ENCODE measurements around the gene OR2AK2. TPM values are rescaled to one million over a fixed set of nuclear protein-coding genes. Genes with fewer than 3 reads are reported as not detected.

Gene OR2AK2, protein sequence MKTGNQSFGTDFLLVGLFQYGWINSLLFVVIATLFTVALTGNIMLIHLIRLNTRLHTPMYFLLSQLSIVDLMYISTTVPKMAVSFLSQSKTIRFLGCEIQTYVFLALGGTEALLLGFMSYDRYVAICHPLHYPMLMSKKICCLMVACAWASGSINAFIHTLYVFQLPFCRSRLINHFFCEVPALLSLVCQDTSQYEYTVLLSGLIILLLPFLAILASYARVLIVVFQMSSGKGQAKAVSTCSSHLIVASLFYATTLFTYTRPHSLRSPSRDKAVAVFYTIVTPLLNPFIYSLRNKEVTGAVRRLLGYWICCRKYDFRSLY
- 1.4 TPM for polyA plus RNA-seq (2013)

- Histone ChIP-seq H3K27me3 (replicated peaks in 2 of 5; ENCODE audit: control insufficient read depth in 4 of 5, insufficient read depth in 5 of 5, low read length in 4 of 5) (no peaks in the 10 kb centered on the region), H3K4me1 (ENCODE audit: control extremely low read depth in 1 of 4, control insufficient read depth in 4 of 4, insufficient read depth in 4 of 4, low read length in 3 of 4) (peaks cover 0 to 34% (median 8%) of the 10 kb centered on the region in 4 experiments), H3K4me3 (ENCODE audit: control insufficient read depth in 1 of 7, extremely low read depth in 1 of 7, insufficient read depth in 4 of 7, low read depth in 2 of 7, low read length in 6 of 7) (no peak within 1 kb of the TSS), H3K9me3 (ENCODE audit: control extremely low read depth in 1 of 5, control insufficient read depth in 4 of 5, insufficient read depth in 2 of 5, low read depth in 1 of 5, low read length in 4 of 5) (no peaks in the 10 kb centered on the region), H3K36me3 (ENCODE audit: control insufficient read depth in 4 of 4, insufficient read depth in 4 of 4, low read length in 3 of 4) (no peaks in the 10 kb centered on the region), H3K27ac (ENCODE audit: insufficient read depth in 1 of 2, low read depth in 1 of 2, low read length in 2 of 2, poor library complexity in 1 of 2, severe bottlenecking in 2 of 2) (no peak within 1 kb of the TSS)
- ChIA-PET POLR2A (no interaction called here), CTCF (no interaction called here)
- no peak for DNase-seq
- no CpG with 5 or more reads among the region's 2 CpGs for WGBS (ENCODE audit: insufficient coverage)
Measured at GRCh38 chr1:247964933-247965332, at the start of gene OR2AK2. OR2AK2 (plus strand) TSS chr1:247965233; CDS start chr1:247965377, 144 bp downstream.

- no peak for DNase-seq
- CTCF ChIA-PET = no interaction called here
- POLR2A ChIA-PET = no interaction called here
- no peaks in the 10 kb centered on the region for H3K9me3 ChIP-seq (ENCODE audit: control extremely low read depth in 1 of 5, control insufficient read depth in 4 of 5, insufficient read depth in 2 of 5, low read depth in 1 of 5, low read length in 4 of 5)
- H3K36me3 ChIP-seq (ENCODE audit: control insufficient read depth in 4 of 4, insufficient read depth in 4 of 4, low read length in 3 of 4) = peaks cover 0 to 2% (median 0%) of the 10 kb centered on the region in 4 experiments
- WGBS (ENCODE audit: insufficient coverage) = no CpG with 5 or more reads among the region's 2 CpGs
- H3K27ac ChIP-seq (ENCODE audit: insufficient read depth in 1 of 2, low read depth in 1 of 2, low read length in 2 of 2, poor library complexity in 1 of 2, severe bottlenecking in 2 of 2) = no peak within 1 kb of the TSS
- peaks cover 0 to 13% (median 6%) of the 10 kb centered on the region in 4 experiments for H3K4me1 ChIP-seq (ENCODE audit: control extremely low read depth in 1 of 4, control insufficient read depth in 4 of 4, insufficient read depth in 4 of 4, low read length in 3 of 4)
- H3K4me3 ChIP-seq (ENCODE audit: control insufficient read depth in 1 of 7, extremely low read depth in 1 of 7, insufficient read depth in 4 of 7, low read depth in 2 of 7, low read length in 6 of 7) = no peak within 1 kb of the TSS
- no peaks in the 10 kb centered on the region for H3K27me3 ChIP-seq (replicated peaks in 2 of 5; ENCODE audit: control insufficient read depth in 4 of 5, insufficient read depth in 5 of 5, low read length in 4 of 5)
Measured at GRCh38 chr1:247919952-247920351, 45.1 kb upstream of the OR2AK2 start, which contains the start of gene OR2T8. OR2T8 (plus strand) TSS chr1:247920252; CDS start chr1:247921018, 766 bp downstream.

- 100% methylated on average over 1 of the region's 3 CpGs for WGBS (ENCODE audit: insufficient coverage)
- CTCF ChIA-PET = interaction anchor here (0.9 kb wide), 1 partner anchor 13 kb away, joined by 4 read pairs; no protein-coding TSS in a partner anchor
- H3K36me3 ChIP-seq (ENCODE audit: control insufficient read depth in 4 of 4, insufficient read depth in 4 of 4, low read length in 3 of 4) = peaks cover 0 to 2% (median 0%) of the 10 kb centered on the region in 4 experiments
- no peak for DNase-seq
- H3K27ac ChIP-seq (ENCODE audit: insufficient read depth in 1 of 2, low read depth in 1 of 2, low read length in 2 of 2, poor library complexity in 1 of 2, severe bottlenecking in 2 of 2) = no peak overlapping the region
- no peaks in the 10 kb centered on the region for H3K27me3 ChIP-seq (replicated peaks in 2 of 5; ENCODE audit: control insufficient read depth in 4 of 5, insufficient read depth in 5 of 5, low read length in 4 of 5)
- H3K4me1 ChIP-seq (ENCODE audit: control extremely low read depth in 1 of 4, control insufficient read depth in 4 of 4, insufficient read depth in 4 of 4, low read length in 3 of 4) = no peaks in the 10 kb centered on the region
- POLR2A ChIA-PET = no interaction called here
- no peaks in the 10 kb centered on the region for H3K9me3 ChIP-seq (ENCODE audit: control extremely low read depth in 1 of 5, control insufficient read depth in 4 of 5, insufficient read depth in 2 of 5, low read depth in 1 of 5, low read length in 4 of 5)
- H3K4me3 ChIP-seq (ENCODE audit: control insufficient read depth in 1 of 7, extremely low read depth in 1 of 7, insufficient read depth in 4 of 7, low read depth in 2 of 7, low read length in 6 of 7) = no peak overlapping the region
Measured at GRCh38 chr1:247923941-247924340, 41.1 kb upstream of the OR2AK2 start.

GRCh38 chr1:247924868-247925267, 40.2 kb upstream of the OR2AK2 start, which contains the start of gene OR2AJ1:
OR2AJ1 (plus strand) TSS chr1:247924889; CDS start chr1:247933769, 8,880 bp downstream.
- H3K36me3 ChIP-seq (ENCODE audit: control insufficient read depth in 4 of 4, insufficient read depth in 4 of 4, low read length in 3 of 4) = peaks cover 0 to 2% (median 0%) of the 10 kb centered on the region in 4 experiments

GRCh38 chr1:247933989-247934388, 31.0 kb upstream of the OR2AK2 start:
- POLR2A ChIA-PET = interaction anchor here (0.6 kb wide), 1 partner anchor 447 kb away, joined by 4 read pairs; no protein-coding TSS in a partner anchor
- WGBS (ENCODE audit: insufficient coverage) = 97% methylated on average over 5 of the region's 8 CpGs

More at GRCh38 chr1:247924868-247925267, 40.2 kb upstream of the OR2AK2 start, which contains the start of gene OR2AJ1:
- 100% methylated on average over 9 of the region's 9 CpGs for WGBS (ENCODE audit: insufficient coverage)
- CTCF ChIA-PET = interaction anchor here (0.9 kb wide), 1 partner anchor 12 kb away, joined by 4 read pairs; no protein-coding TSS in a partner anchor
- Histone ChIP-seq H3K27me3 (replicated peaks in 2 of 5; ENCODE audit: control insufficient read depth in 4 of 5, insufficient read depth in 5 of 5, low read length in 4 of 5) (no peaks in the 10 kb centered on the region), H3K4me3 (ENCODE audit: control insufficient read depth in 1 of 7, extremely low read depth in 1 of 7, insufficient read depth in 4 of 7, low read depth in 2 of 7, low read length in 6 of 7) (no peak within 1 kb of the TSS), H3K9me3 (ENCODE audit: control extremely low read depth in 1 of 5, control insufficient read depth in 4 of 5, insufficient read depth in 2 of 5, low read depth in 1 of 5, low read length in 4 of 5) (no peaks in the 10 kb centered on the region), H3K27ac (ENCODE audit: insufficient read depth in 1 of 2, low read depth in 1 of 2, low read length in 2 of 2, poor library complexity in 1 of 2, severe bottlenecking in 2 of 2) (no peak within 1 kb of the TSS), H3K4me1 (ENCODE audit: control extremely low read depth in 1 of 4, control insufficient read depth in 4 of 4, insufficient read depth in 4 of 4, low read length in 3 of 4) (no peaks in the 10 kb centered on the region)
- DNase-seq = no peak
- POLR2A ChIA-PET = no interaction called here

DNA sequence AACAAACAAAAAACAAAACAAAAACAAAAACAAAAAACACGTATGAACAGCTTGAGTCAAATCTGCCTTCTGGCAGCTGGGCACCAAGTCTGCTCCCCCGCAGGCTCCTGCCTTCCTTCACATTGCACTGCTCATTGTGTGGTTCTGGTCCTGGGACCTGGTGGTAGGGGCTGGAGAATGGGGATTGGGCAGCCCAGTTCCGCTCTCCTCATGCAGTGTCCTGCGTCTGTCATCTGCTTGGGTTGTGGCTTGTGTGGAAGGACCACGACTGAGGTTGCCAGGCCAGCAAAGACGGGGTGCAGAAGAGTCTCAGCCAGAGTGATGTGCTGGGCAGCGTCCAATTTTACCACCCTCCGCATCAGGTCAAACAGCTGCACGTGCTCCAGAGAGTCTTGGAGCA, 29.3 kb upstream of the OR2AK2 start:
- Histone ChIP-seq H3K36me3 (ENCODE audit: control insufficient read depth in 4 of 4, insufficient read depth in 4 of 4, low read length in 3 of 4) (no peaks in the 10 kb centered on the region), H3K9me3 (ENCODE audit: control extremely low read depth in 1 of 5, control insufficient read depth in 4 of 5, insufficient read depth in 2 of 5, low read depth in 1 of 5, low read length in 4 of 5) (peaks cover 0 to 3% (median 0%) of the 10 kb centered on the region in 5 experiments), H3K27me3 (replicated peaks in 2 of 5; ENCODE audit: control insufficient read depth in 4 of 5, insufficient read depth in 5 of 5, low read length in 4 of 5) (no peaks in the 10 kb centered on the region), H3K27ac (ENCODE audit: insufficient read depth in 1 of 2, low read depth in 1 of 2, low read length in 2 of 2, poor library complexity in 1 of 2, severe bottlenecking in 2 of 2) (no peak overlapping the region), H3K4me3 (ENCODE audit: control insufficient read depth in 1 of 7, extremely low read depth in 1 of 7, insufficient read depth in 4 of 7, low read depth in 2 of 7, low read length in 6 of 7) (no peak overlapping the region), H3K4me1 (ENCODE audit: control extremely low read depth in 1 of 4, control insufficient read depth in 4 of 4, insufficient read depth in 4 of 4, low read length in 3 of 4) (peaks cover 0 to 7% (median 2%) of the 10 kb centered on the region in 4 experiments)
- 97% methylated on average over 8 of the region's 9 CpGs for whole genome bisulfite sequencing (ENCODE audit: insufficient coverage)
- ChIA-PET POLR2A (no interaction called here), CTCF (interaction anchor here (0.6 to 2.1 kb wide), 5 partner anchors 11 to 51 kb away, joined by 3 to 7 read pairs (median 4); partner anchors contain the start of gene OR2AJ1)
- no peak for DNase-seq

More at GRCh38 chr1:247933989-247934388, 31.0 kb upstream of the OR2AK2 start:
- DNase-seq = no peak
- no peak overlapping the region for H3K4me3 ChIP-seq (ENCODE audit: control insufficient read depth in 1 of 7, extremely low read depth in 1 of 7, insufficient read depth in 4 of 7, low read depth in 2 of 7, low read length in 6 of 7)
- no peaks in the 10 kb centered on the region for H3K36me3 ChIP-seq (ENCODE audit: control insufficient read depth in 4 of 4, insufficient read depth in 4 of 4, low read length in 3 of 4)
- peaks cover 0 to 3% (median 0%) of the 10 kb centered on the region in 5 experiments for H3K9me3 ChIP-seq (ENCODE audit: control extremely low read depth in 1 of 5, control insufficient read depth in 4 of 5, insufficient read depth in 2 of 5, low read depth in 1 of 5, low read length in 4 of 5)
- no peaks in the 10 kb centered on the region for H3K27me3 ChIP-seq (replicated peaks in 2 of 5; ENCODE audit: control insufficient read depth in 4 of 5, insufficient read depth in 5 of 5, low read length in 4 of 5)
- peaks cover 0 to 4% (median 1%) of the 10 kb centered on the region in 4 experiments for H3K4me1 ChIP-seq (ENCODE audit: control extremely low read depth in 1 of 4, control insufficient read depth in 4 of 4, insufficient read depth in 4 of 4, low read length in 3 of 4)
- CTCF ChIA-PET = no interaction called here
- no peak overlapping the region for H3K27ac ChIP-seq (ENCODE audit: insufficient read depth in 1 of 2, low read depth in 1 of 2, low read length in 2 of 2, poor library complexity in 1 of 2, severe bottlenecking in 2 of 2)

- Histone ChIP-seq H3K4me3 (ENCODE audit: control insufficient read depth in 1 of 7, extremely low read depth in 1 of 7, insufficient read depth in 4 of 7, low read depth in 2 of 7, low read length in 6 of 7) (no peak overlapping the region), H3K36me3 (ENCODE audit: control insufficient read depth in 4 of 4, insufficient read depth in 4 of 4, low read length in 3 of 4) (no peaks in the 10 kb centered on the region), H3K27me3 (replicated peaks in 2 of 5; ENCODE audit: control insufficient read depth in 4 of 5, insufficient read depth in 5 of 5, low read length in 4 of 5) (no peaks in the 10 kb centered on the region), H3K9me3 (ENCODE audit: control extremely low read depth in 1 of 5, control insufficient read depth in 4 of 5, insufficient read depth in 2 of 5, low read depth in 1 of 5, low read length in 4 of 5) (peaks cover 0 to 3% (median 0%) of the 10 kb centered on the region in 5 experiments), H3K4me1 (ENCODE audit: control extremely low read depth in 1 of 4, control insufficient read depth in 4 of 4, insufficient read depth in 4 of 4, low read length in 3 of 4) (peaks cover 0 to 12% (median 2%) of the 10 kb centered on the region in 4 experiments), H3K27ac (ENCODE audit: insufficient read depth in 1 of 2, low read depth in 1 of 2, low read length in 2 of 2, poor library complexity in 1 of 2, severe bottlenecking in 2 of 2) (no peak overlapping the region)
- WGBS (ENCODE audit: insufficient coverage) = 97% methylated on average over 18 of the region's 18 CpGs
- ChIA-PET CTCF (interaction anchor here (0.6 to 2.1 kb wide), 15 partner anchors 8 to 869 kb away, joined by 3 to 7 read pairs (median 3); partner anchors contain the start of gene OR2AJ1), POLR2A (no interaction called here)
- DNase-seq = no peak
Measured at GRCh38 chr1:247936415-247936814, 28.6 kb upstream of the OR2AK2 start.

Measured in common myeloid progenitor, CD34-positive (primary cell).